H1 (cell line): ENCODE results near the gene CSAD. TPM values are rescaled to one million over a fixed set of nuclear protein-coding genes. Genes with fewer than 3 reads are reported as not detected.

Experiments
- CTCF ChIA-PET: fragments of 300-600 bp; sonication (Branson Sonifier 250); formaldehyde crosslinking; loops from one replicate; lab custom pipeline; 2021; ENCODE audit not compliant: partially characterized antibody; lab: Charles Lee
- POLR2A ChIA-PET: fragments of 300-600 bp; sonication (Branson Sonifier 250); formaldehyde crosslinking; loops from one replicate; lab custom pipeline; 2021; ENCODE audit warnings: inconsistent platforms; ENCODE audit not compliant: partially characterized antibody; lab: Charles Lee
- DNase-seq, 2 experiments: peaks; one replicate each; pipeline versions ENCODE4 v3.0.0 to v3.0.0-alpha.2; 2010 to 2022; ENCODE audit warnings: low spot score in 2 of 2, low read depth in 1 of 2, mixed read lengths in 1 of 2
- FAIRE-seq: peaks from 2 replicates; lab custom pipeline; 2011; peaks lifted over from hg19 to GRCh38; lab: Jason Lieb, UNC
- H2AFZ ChIP-seq: 2 replicates; pipeline ENCODE4 v1.8.1; 2012; ENCODE audit warnings: low read length, inconsistent platforms
- H2AK5ac ChIP-seq: 2 replicates; pipeline ENCODE4 v1.6.1; 2013; ENCODE audit warnings: low read depth, low read length
- H2BK120ac ChIP-seq: replicated peaks from 2 replicates; pipeline ENCODE3; 2013; ENCODE audit warnings: low read depth, low read length, inconsistent platforms
- H2BK12ac ChIP-seq: 2 replicates; pipeline ENCODE4 v1.6.1; 2013; ENCODE audit warnings: low read depth, low read length
- H2BK15ac ChIP-seq: 2 replicates; pipeline ENCODE4 v1.6.1; 2013; ENCODE audit warnings: low read length
- H2BK20ac ChIP-seq: 2 replicates; pipeline ENCODE4 v1.6.1; 2013; ENCODE audit warnings: low read length
- H2BK5ac ChIP-seq: 2 replicates; pipeline ENCODE4 v1.6.1; 2013; ENCODE audit warnings: low read depth, low read length
- H3K14ac ChIP-seq: 2 replicates; pipeline ENCODE4 v1.6.1; 2013; ENCODE audit warnings: inconsistent platforms; ENCODE audit not compliant: insufficient read length
- H3K18ac ChIP-seq: 2 replicates; pipeline ENCODE4 v1.6.1; 2013; ENCODE audit warnings: low read length; ENCODE audit errors: extremely low read depth
- H3K23ac ChIP-seq: 2 replicates; pipeline ENCODE4 v1.6.1; 2013; ENCODE audit warnings: inconsistent platforms; ENCODE audit not compliant: insufficient read length
- H3K23me2 ChIP-seq: 2 replicates; pipeline ENCODE4 v1.6.1; 2013; ENCODE audit warnings: low read depth, low read length
- H3K27ac ChIP-seq: 2 replicates; pipeline ENCODE4 v1.6.1; 2011; ENCODE audit warnings: low read depth, low read length, inconsistent platforms
- H3K27me3 ChIP-seq, 4 experiments: replicated peaks in 1 of 4; 1 replicate in 1 of 4; 2 replicates in 3 of 4; pipeline versions ENCODE4 v1.6.1 to v1.8.1; 2011 to 2013; ENCODE audit warnings: low read length in 3 of 4, mild to moderate bottlenecking in 3 of 4, inconsistent platforms in 2 of 4, mixed read lengths in 2 of 4, moderate library complexity in 1 of 4; ENCODE audit not compliant: control insufficient read depth in 3 of 4, insufficient read depth in 3 of 4; ENCODE audit errors: extremely low read depth in 1 of 4
- H3K36me3 ChIP-seq, 4 experiments: 2 replicates each; pipeline versions ENCODE4 v1.6.1 to v1.8.1; 2011 to 2013; ENCODE audit warnings: mild to moderate bottlenecking in 4 of 4, low read length in 3 of 4, moderate library complexity in 2 of 4, control low read depth in 1 of 4, inconsistent platforms in 1 of 4; ENCODE audit not compliant: insufficient read depth in 4 of 4, control insufficient read depth in 2 of 4
- H3K4ac ChIP-seq: replicated peaks from 2 replicates; pipeline ENCODE3; 2013; ENCODE audit warnings: low read length, low read depth, mixed read lengths, inconsistent platforms; ENCODE audit not compliant: insufficient read length
- H3K4me1 ChIP-seq, 4 experiments: replicated peaks in 1 of 4; 1 replicate in 1 of 4; 2 replicates in 3 of 4; pipeline versions ENCODE4 v1.6.1 to v1.8.1; 2011 to 2013; ENCODE audit warnings: low read length in 3 of 4, inconsistent platforms in 2 of 4, mixed read lengths in 1 of 4; ENCODE audit not compliant: insufficient read depth in 4 of 4, control insufficient read depth in 3 of 4
- H3K4me2 ChIP-seq, 2 experiments: 2 replicates each; pipeline versions ENCODE4 v1.6.1 to v1.8.1; 2011 to 2013; ENCODE audit warnings: low read depth in 2 of 2, low read length in 2 of 2, control low read depth in 1 of 2, inconsistent platforms in 1 of 2, mild to moderate bottlenecking in 1 of 2; ENCODE audit not compliant: insufficient read depth in 1 of 2
- H3K4me3 ChIP-seq, 4 experiments: fragments of 200-600, 300-600 bp in 1 of 4; sonication (generic), shearing (Covaris generic), sonication (Bioruptor Twin) in 1 of 4; 2 replicates each; pipeline versions ENCODE4 v1.5.1 to v1.8.1; 2011 to 2016; ENCODE audit warnings: low read length in 4 of 4, low read depth in 3 of 4, control low read depth in 2 of 4, inconsistent platforms in 2 of 4, mild to moderate bottlenecking in 2 of 4, mixed read lengths in 1 of 4, moderate library complexity in 1 of 4; ENCODE audit not compliant: insufficient read depth in 2 of 4; ENCODE audit errors: extremely low read depth in 1 of 4
- H3K56ac ChIP-seq: replicated peaks from 2 replicates; pipeline ENCODE3; 2013; ENCODE audit warnings: low read depth, mild to moderate bottlenecking, mixed read lengths, low read length, inconsistent platforms; ENCODE audit not compliant: insufficient read length
- H3K79me1 ChIP-seq: 2 replicates; pipeline ENCODE4 v1.6.1; 2013; ENCODE audit warnings: low read depth, low read length, control low read depth
- H3K79me2 ChIP-seq, 2 experiments: 2 replicates each; pipeline versions ENCODE4 v1.6.1 to v1.8.1; 2012 to 2013; ENCODE audit warnings: low read length in 2 of 2, mild to moderate bottlenecking in 2 of 2, inconsistent platforms in 1 of 2; ENCODE audit not compliant: insufficient read depth in 2 of 2, control insufficient read depth in 1 of 2
- H3K9ac ChIP-seq, 4 experiments: replicated peaks in 1 of 4; 1 replicate in 1 of 4; 2 replicates in 3 of 4; pipeline versions ENCODE4 v1.6.1 to v1.8.1; 2011 to 2013; ENCODE audit warnings: low read depth in 3 of 4, low read length in 3 of 4, control low read depth in 2 of 4, mild to moderate bottlenecking in 2 of 4, moderate library complexity in 2 of 4, inconsistent platforms in 1 of 4; ENCODE audit errors: extremely low read depth in 1 of 4
- H3K9me3 ChIP-seq, 2 experiments: 2 replicates each; pipeline versions ENCODE4 v1.6.1 to v1.8.1; 2012 to 2013; ENCODE audit warnings: mild to moderate bottlenecking in 2 of 2, moderate library complexity in 2 of 2, control low read depth in 1 of 2, inconsistent platforms in 1 of 2, low read depth in 1 of 2, low read length in 1 of 2, mixed read lengths in 1 of 2; ENCODE audit not compliant: insufficient read depth in 2 of 2
- H4K20me1 ChIP-seq, 2 experiments: replicated peaks in 1 of 2; 2 replicates each; pipeline versions ENCODE3 to v1.8.1; 2011 to 2013; ENCODE audit warnings: inconsistent platforms in 2 of 2, low read length in 2 of 2, mild to moderate bottlenecking in 1 of 2; ENCODE audit not compliant: insufficient read depth in 2 of 2, control insufficient read depth in 1 of 2
- H4K5ac ChIP-seq: 2 replicates; pipeline ENCODE4 v1.6.1; 2013; ENCODE audit warnings: low read length, low read depth, mixed read lengths, inconsistent platforms; ENCODE audit not compliant: insufficient read length
- H4K8ac ChIP-seq: 2 replicates; pipeline ENCODE4 v1.8.0; 2013; ENCODE audit warnings: mild to moderate bottlenecking, moderate library complexity, low read length, inconsistent platforms; ENCODE audit not compliant: insufficient read depth; ENCODE audit errors: extremely low read depth
- H4K91ac ChIP-seq: replicated peaks from 2 replicates; pipeline ENCODE3; 2013; ENCODE audit warnings: low read length, mixed read lengths, inconsistent platforms; ENCODE audit not compliant: insufficient read length
- CTBP2 ChIP-seq: IDR thresholded peaks from 2 replicates; pipeline ENCODE4 v1.7.0; 2011; ENCODE audit warnings: borderline replicate concordance, mild to moderate bottlenecking, moderate library complexity, mixed read lengths, low read length; ENCODE audit not compliant: insufficient read depth, insufficient read length
- KDM1A ChIP-seq: fragments of 200-600, 300-600 bp; sonication (generic); IDR thresholded peaks from 2 replicates; pipeline ENCODE4 v1.7.1; 2016; ENCODE audit warnings: mild to moderate bottlenecking, low read length, borderline replicate concordance
- KDM5A ChIP-seq: fragments of 200-600 bp; IDR thresholded peaks from 2 replicates; pipeline ENCODE4 v1.7.1; 2012; ENCODE audit warnings: mild to moderate bottlenecking, low read length, inconsistent platforms, mixed read lengths
- NANOG ChIP-seq: IDR thresholded peaks from 2 replicates; pipeline ENCODE4 v1.6.1; 2011; ENCODE audit warnings: low read length, low read depth, mild to moderate bottlenecking, inconsistent platforms; ENCODE audit not compliant: insufficient read depth, poor library complexity, severe bottlenecking
- TAF1 ChIP-seq: IDR thresholded peaks from 2 replicates; pipeline ENCODE4 v1.6.1; 2011; ENCODE audit warnings: mild to moderate bottlenecking, low read depth, low read length
- TBP ChIP-seq: IDR thresholded peaks from 2 replicates; pipeline ENCODE4 v1.6.1; 2011; ENCODE audit warnings: low read depth, low read length, improper control_type of control experiment
- WGBS, 2 experiments: shearing (Covaris generic) in 1 of 2; methylation state at CpG; one replicate each; pipeline versions ENCODE4 v1.1.6 to v1.1.7; 2013 to 2015; ENCODE audit warnings: low lambda C conversion rate in 2 of 2, mixed read lengths in 2 of 2, inconsistent platforms in 1 of 2, low coverage in 1 of 2, missing lambda C conversion rate in 1 of 2; ENCODE audit not compliant: insufficient replicate concordance in 2 of 2, insufficient coverage in 1 of 2, insufficient read length in 1 of 2; ENCODE audit errors: extremely low coverage in 1 of 2, missing lambda C conversion rate in 1 of 2; 5-methylcytosine and 5-hydroxymethylcytosine counted together
- polyA plus RNA-seq, 7 experiments: library from polyadenylated mRNA; depleted of rRNA in 3 of 7; stranded (reverse) in 5 of 7; unstranded in 2 of 7; fragments of >200 nt in 5 of 7; fragments of 200-250 nt in 2 of 7; gene quantifications; 1 replicate in 5 of 7; 2 replicates in 1 of 7; 4 replicates in 1 of 7; pipeline versions ENCODE4 v1.2.1 to v1.2.3, GENCODE V29; 2011 to 2013; ENCODE audit warnings: missing spikeins in 2 of 7, mixed read lengths in 2 of 7
- total RNA-seq: library from RNA; stranded (reverse); fragmentation: NEBNext Ultra II Directional; extraction: Animal tissue kit (Norgen Biotek cat#: 25700); gene quantifications from 2 replicates; pipeline ENCODE4 v1.2.1, GENCODE V29; 2021

CSAD gene
- total and polyA plus RNA-seq, 2 of the 8 experiments (the other 6 are each of a cell fraction or from before 2014, with no cell fraction given): 8.8 to 11.3 TPM

DNA sequence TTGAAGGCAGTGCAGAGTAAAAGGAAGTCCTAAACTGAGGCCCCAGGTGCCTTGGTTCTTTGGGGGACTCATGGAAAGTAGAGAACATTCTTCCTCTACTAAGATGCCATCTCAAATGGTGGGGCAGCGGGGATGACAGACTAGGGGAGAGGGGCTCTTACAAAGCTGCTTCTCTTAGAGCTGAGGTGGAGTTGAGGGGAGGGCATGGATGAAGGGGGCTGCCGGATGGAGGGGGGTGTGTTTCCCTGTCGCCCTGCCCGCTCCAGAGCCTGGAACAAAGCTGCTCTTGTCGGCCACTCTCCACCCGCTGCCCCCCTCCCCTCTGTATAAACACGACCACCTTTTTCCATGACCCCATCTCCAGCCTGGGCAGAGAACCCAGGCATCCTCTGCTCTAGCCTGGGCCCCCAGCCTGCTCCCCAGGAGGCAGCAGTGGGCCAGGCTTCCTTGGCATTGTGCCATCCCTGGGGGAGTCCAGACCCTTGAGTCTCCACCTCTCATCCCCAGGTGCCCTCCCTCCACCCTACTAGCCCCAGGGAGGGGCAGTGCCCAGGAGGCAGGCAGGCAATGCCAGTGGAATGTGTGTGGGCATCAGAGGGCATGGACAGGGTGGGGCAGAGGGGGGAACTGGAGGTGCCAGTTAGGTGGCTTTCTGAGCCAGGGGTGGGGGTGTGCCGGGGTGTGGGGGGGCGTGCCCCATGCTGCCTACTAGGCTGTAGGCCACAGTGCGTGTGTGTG lies 49.6 kb upstream of the CSAD start:
- Histone ChIP-seq H2AK5ac (no peak overlapping the region; the same call in 1 of the 2 replicates), H2AFZ (no peak overlapping the region), H3K9me3 (no peaks in the 10 kb centered on the region), H2BK5ac (no peak overlapping the region), H3K56ac (no peak overlapping the region), H4K20me1 (no peaks in the 10 kb centered on the region), H2BK20ac (no peak overlapping the region), H3K14ac (no peak overlapping the region), H4K5ac (no peak overlapping the region), H2BK15ac (peak overlapping the region; percentile 77; the same call in 1 of the 2 replicates), H3K23me2 (peaks cover 14% of the 10 kb centered on the region), H3K23ac (no peak overlapping the region), H3K79me1 (no peaks in the 10 kb centered on the region), H3K4me2 (peak overlapping the region; percentile 92 to 96), H3K4me1 (peaks cover 34 to 61% (median 43%) of the 10 kb centered on the region in 4 experiments), H3K4me3 (peak overlapping the region in 1 of 4 experiments; percentile 74; a peak in 1 of 8 replicates), H2BK12ac (no peak overlapping the region; the same call in 1 of the 2 replicates), H3K4ac (no peak overlapping the region), H3K27ac (no peak overlapping the region), H3K27me3 (no peaks in the 10 kb centered on the region), H4K8ac (no peak overlapping the region; the same call in 1 of the 2 replicates), H3K18ac (0 out of 2 replicates have a peak overlapping the region, but pooled peaks have one; percentile 63), H3K9ac (no peak overlapping the region), H4K91ac (no peak overlapping the region), H3K79me2 (peaks cover 0 to 13% of the 10 kb centered on the region in 2 experiments; a peak in 1 of 4 replicates), H3K36me3 (no peaks in the 10 kb centered on the region; a peak in 1 of 8 replicates), H2BK120ac (no peak overlapping the region)
- 68% methylated on average over 7 of the region's 10 CpGs; no CpG with 5 or more reads in 1 of the 2 experiments for WGBS, 2 experiments
- POLR2A ChIA-PET: interaction anchor here (1.2 to 12.4 kb wide), 4 partner anchors 10 to 271 kb away, joined by 4 to 151 read pairs (median 6); partner anchors contain the start of gene TARBP2
- TF ChIP-seq KDM1A (no peak), TAF1 (no peak), KDM5A (no peak), NANOG (no peak), CTBP2 (no peak), TBP (no peak)
- no peak for DNase-seq
- CTCF ChIA-PET: interaction anchor here (0.9 to 23.5 kb wide), 7 partner anchors 11 to 70 kb away, joined by 3 to 535 read pairs (median 7); partner anchors contain the start of genes ESPL1 and ITGB7
- FAIRE-seq: no peak
